ENCODE data around the gene HIF1A.

Gene HIF1A

DNA sequence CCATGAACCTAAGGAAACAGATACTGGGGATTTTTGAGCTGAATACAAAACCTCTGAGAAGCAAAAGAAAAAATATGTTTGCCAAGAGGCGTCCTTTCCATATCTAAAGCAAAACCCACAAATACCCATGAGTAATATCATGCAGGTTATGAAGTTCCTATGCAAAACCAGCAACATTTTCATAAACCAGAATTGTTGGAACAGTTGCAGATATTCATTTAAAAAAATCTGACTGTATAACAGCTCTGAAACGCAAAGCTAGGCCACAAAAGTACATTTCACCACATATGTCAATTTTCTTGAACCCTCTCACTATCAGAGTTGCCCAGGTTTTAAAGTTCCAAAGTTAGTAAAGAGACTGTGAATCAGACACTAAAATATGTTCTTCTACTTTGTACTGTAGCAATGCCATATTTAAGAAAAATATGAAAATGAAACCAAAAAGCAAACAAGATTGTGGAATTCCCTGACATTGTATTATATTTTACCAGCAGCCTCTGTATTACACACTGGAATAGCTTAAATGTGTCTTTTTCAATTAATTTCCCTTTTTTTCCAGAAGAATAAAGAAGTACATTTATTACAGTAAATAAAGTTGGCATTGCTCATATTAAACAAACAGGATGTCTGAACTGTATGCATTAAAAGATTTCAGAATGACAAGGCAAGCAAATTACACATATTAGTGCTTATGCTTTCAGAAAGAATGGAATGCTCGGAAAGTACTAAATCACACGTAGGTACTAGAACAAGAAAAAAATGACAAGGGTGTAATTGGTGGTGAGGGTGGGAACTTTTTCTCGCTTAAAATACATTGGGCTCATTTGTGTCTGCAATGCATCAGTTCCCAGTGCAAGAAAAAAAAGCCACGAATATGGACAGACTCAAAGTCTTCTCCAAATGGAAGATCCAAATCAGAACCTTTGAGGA is 33.6 kb upstream of the HIF1A start:
- no peak overlapping the region for H3K4me3 ChIP-seq (ENCODE audit: low read depth, low read length)
- no peak for DNase-seq (ENCODE audit: low read depth)
- TF ChIP-seq CTCF (IDR thresholded peaks at IDR 0.05; ENCODE audit: control insufficient read depth, extremely low read depth, insufficient read depth): no peak

- DNase-seq (ENCODE audit: low read depth): no peak
- TF ChIP-seq CTCF (IDR thresholded peaks at IDR 0.05; ENCODE audit: control insufficient read depth, extremely low read depth, insufficient read depth): no peak
- H3K4me3 ChIP-seq (ENCODE audit: low read depth, low read length): no peak overlapping the region
Measured at GRCh38 chr14:61662437-61663311, 32.6 kb upstream of the HIF1A start.

DNA sequence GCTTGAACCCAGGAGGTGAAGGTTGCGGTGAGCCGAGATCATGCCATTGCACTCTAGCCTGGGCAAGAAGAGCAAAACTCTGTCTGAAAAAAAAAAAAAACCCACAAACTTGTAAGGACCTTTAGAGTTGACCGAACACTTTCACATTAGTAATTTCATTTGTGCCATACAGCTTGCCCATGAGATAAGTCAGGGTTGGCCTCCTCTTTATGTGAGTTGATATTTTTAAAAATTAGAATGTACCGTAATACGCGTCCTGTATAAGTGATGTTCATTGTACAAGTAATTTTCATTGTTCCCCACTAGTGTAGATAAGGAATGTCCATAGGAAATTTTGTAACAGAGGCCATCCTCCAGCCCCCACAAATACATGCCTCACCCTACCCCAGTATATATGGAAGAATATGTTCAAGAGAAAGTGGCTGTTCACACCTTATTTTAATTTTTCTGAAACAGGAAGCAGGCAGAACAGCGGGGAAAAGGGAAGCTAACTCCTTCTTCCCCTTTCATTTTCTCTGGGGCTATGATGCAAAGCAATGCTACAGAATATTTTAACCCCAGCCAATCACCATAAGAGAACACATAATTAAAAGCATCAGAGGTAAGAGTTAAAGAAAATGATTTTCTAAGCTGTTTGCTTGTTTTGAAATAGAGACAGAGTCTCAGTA is 31.9 kb upstream of the HIF1A start:
- TF ChIP-seq CTCF (IDR thresholded peaks at IDR 0.05; ENCODE audit: control insufficient read depth, extremely low read depth, insufficient read depth): no peak
- DNase-seq (ENCODE audit: low read depth): no peak
- no peak overlapping the region for H3K4me3 ChIP-seq (ENCODE audit: low read depth, low read length)

DNA sequence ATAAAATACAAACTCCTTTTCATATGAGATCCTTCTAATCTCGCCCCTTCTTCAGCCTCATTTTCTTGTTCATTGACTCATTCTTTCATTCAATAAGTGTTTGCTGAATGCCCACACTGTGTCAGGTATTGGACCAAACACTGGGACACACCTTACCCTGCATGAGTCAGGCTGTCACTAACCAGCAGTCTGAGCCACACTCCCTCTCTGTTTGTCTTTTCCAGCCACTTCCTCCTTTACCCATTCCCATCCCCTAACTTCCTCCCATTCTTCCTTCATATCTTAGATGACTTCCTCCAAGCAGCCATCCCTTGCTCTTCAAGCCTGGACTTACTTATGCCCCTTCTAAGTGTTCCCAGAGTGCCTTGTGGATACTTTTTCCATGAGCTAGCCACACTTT is 27.0 kb upstream of the HIF1A start:
- DNase-seq (ENCODE audit: low read depth): no peak
- no peak for TF ChIP-seq CTCF (IDR thresholded peaks at IDR 0.05; ENCODE audit: control insufficient read depth, extremely low read depth, insufficient read depth)
- H3K4me3 ChIP-seq (ENCODE audit: low read depth, low read length): no peak overlapping the region

DNA sequence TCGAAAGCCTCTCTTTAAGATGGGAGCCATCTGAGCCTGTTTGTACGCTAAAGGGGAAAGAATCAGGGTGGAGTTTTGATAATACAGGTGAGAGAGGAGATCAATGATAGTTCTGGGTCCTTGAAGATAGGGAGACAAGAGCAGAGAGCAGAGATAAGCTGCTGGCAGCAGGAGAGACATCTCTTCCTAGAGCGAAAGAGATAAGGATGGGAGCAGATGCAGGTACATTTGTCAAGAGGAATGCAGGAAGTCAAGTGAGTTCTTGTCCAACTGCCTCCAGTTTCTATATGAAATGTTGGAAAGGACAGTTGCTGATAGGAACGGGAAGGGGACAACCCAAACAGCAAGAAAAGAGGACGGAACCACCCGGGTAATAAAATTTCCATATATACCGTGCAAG is 24.7 kb upstream of the HIF1A start:
- DNase-seq (ENCODE audit: low read depth): no peak
- H3K4me3 ChIP-seq (ENCODE audit: low read depth, low read length): no peak overlapping the region
- TF ChIP-seq CTCF (IDR thresholded peaks at IDR 0.05; ENCODE audit: control insufficient read depth, extremely low read depth, insufficient read depth): no peak

- no peak overlapping the region for H3K4me3 ChIP-seq (ENCODE audit: low read depth, low read length)
- TF ChIP-seq CTCF (IDR thresholded peaks at IDR 0.05; ENCODE audit: control insufficient read depth, extremely low read depth, insufficient read depth): no peak
- no peak for DNase-seq (ENCODE audit: low read depth)
Measured at GRCh38 chr14:61671082-61671481, 24.2 kb upstream of the HIF1A start.
